ENCODE data around the gene PANX1. TPM values are rescaled to one million over a fixed set of nuclear protein-coding genes. Genes with fewer than 3 reads are reported as not detected.

Gene PANX1
- total RNA-seq, 1 experiment from 2014 or later: 21.9 TPM

DNA sequence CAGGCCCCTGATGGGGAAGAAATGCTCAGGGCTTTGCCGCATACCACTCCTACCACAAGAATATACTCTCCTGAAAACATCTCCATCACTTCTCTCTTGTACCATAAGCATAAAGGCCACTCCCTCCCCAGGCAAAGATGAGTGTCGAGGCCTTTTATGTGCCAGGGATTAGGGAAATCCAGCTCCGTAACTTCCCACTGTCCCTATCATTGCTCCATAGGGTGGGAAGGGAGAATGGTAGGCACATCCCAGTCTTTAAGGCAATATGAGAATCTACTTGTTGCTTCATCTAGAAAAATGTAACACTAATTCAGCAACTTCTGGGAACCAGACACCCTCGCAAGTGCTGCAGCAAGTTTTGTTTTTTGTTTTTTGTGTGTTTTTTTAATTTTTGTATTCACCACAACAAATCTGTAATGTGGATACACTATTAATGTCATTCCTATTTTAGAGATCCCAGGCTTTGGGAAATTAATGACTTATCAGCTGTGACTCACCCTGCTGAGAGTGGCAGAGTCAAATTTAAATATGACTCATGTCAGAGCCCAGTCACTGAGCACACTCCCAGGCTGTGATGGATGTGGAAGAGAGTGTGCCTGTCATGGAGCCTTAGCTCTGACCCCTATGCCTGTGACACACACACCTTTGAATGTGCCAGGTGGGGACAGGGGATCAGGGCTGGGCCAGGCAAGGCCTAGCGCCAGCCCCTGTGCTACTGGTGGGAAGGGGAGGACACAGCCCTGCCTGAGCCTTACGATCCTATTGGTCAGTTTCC is 23.4 kb downstream of the PANX1 start:
- peaks cover 30 to 43% of the 10 kb centered on the region in 2 experiments for H3K4me1 ChIP-seq (ENCODE audit: control insufficient read depth in 1 of 2, insufficient read depth in 2 of 2, low read length in 2 of 2)
- H4K20me1 ChIP-seq (ENCODE audit: insufficient read depth): peaks cover 4% of the 10 kb centered on the region; the same call in 1 of the 2 replicates
- ChIA-PET POLR2A (no interaction called here), CTCF (no interaction called here), RAD21 (ENCODE audit: low non-redundant PET in 1 of 2, low total read pairs in 2 of 2, uncharacterized antibody in 2 of 2, unreplicated experiment in 2 of 2) (interaction anchor here in 1 of 2 experiments (1.3 kb wide), 1 partner anchor 23 kb away, joined by 3 read pairs; the partner anchor contains the start of gene PANX1)
- no peak for TF ChIP-seq SP1 (IDR thresholded peaks at IDR 0.05; ENCODE audit: low read depth)
- no peak for TF ChIP-seq EZH2phosphoT487 (IDR thresholded peaks at IDR 0.05; ENCODE audit: borderline replicate concordance)
- TF ChIP-seq, protein P1, sequence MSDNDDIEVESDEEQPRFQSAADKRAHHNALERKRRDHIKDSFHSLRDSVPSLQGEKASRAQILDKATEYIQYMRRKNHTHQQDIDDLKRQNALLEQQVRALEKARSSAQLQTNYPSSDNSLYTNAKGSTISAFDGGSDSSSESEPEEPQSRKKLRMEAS (IDR thresholded peaks at IDR 0.05): no peak
- no peak for TF ChIP-seq RAD21 (IDR thresholded peaks at IDR 0.05; ENCODE audit: low read depth)
- peak; percentile 30; the same call in 1 of the 2 replicates for TF ChIP-seq POLR2AphosphoS5 (IDR thresholded peaks at IDR 0.05; ENCODE audit: low read depth, low read length)
- TF ChIP-seq SRF (IDR thresholded peaks at IDR 0.05; ENCODE audit: low read depth): peak; percentile 51; the same call in 1 of the 2 replicates
- TF ChIP-seq, protein P2, sequence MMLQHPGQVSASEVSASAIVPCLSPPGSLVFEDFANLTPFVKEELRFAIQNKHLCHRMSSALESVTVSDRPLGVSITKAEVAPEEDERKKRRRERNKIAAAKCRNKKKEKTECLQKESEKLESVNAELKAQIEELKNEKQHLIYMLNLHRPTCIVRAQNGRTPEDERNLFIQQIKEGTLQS (IDR thresholded peaks at IDR 0.05): no peak
- TF ChIP-seq CBX3 (IDR thresholded peaks at IDR 0.05; ENCODE audit: low read depth): no peak; the same call in 1 of the 2 replicates
- TF ChIP-seq EGR1 (IDR thresholded peaks at IDR 0.05; ENCODE audit: low read depth): no peak
- TF ChIP-seq FOSL1 (IDR thresholded peaks at IDR 0.05; ENCODE audit: low read depth): peak; percentile 94
- TF ChIP-seq, protein P3, sequence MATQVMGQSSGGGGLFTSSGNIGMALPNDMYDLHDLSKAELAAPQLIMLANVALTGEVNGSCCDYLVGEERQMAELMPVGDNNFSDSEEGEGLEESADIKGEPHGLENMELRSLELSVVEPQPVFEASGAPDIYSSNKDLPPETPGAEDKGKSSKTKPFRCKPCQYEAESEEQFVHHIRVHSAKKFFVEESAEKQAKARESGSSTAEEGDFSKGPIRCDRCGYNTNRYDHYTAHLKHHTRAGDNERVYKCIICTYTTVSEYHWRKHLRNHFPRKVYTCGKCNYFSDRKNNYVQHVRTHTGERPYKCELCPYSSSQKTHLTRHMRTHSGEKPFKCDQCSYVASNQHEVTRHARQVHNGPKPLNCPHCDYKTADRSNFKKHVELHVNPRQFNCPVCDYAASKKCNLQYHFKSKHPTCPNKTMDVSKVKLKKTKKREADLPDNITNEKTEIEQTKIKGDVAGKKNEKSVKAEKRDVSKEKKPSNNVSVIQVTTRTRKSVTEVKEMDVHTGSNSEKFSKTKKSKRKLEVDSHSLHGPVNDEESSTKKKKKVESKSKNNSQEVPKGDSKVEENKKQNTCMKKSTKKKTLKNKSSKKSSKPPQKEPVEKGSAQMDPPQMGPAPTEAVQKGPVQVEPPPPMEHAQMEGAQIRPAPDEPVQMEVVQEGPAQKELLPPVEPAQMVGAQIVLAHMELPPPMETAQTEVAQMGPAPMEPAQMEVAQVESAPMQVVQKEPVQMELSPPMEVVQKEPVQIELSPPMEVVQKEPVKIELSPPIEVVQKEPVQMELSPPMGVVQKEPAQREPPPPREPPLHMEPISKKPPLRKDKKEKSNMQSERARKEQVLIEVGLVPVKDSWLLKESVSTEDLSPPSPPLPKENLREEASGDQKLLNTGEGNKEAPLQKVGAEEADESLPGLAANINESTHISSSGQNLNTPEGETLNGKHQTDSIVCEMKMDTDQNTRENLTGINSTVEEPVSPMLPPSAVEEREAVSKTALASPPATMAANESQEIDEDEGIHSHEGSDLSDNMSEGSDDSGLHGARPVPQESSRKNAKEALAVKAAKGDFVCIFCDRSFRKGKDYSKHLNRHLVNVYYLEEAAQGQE (IDR thresholded peaks at IDR 0.05; ENCODE audit: low read depth): no peak
- TF ChIP-seq JUND (IDR thresholded peaks at IDR 0.05): peak; percentile 94
- TF ChIP-seq EZH2 (IDR thresholded peaks at IDR 0.05): no peak
- no peaks in the 10 kb centered on the region for H3K9me2 ChIP-seq (ENCODE audit: insufficient read depth)
- no peaks in the 10 kb centered on the region for H3K27me3 ChIP-seq (ENCODE audit: insufficient read depth, low read length)
- peak overlapping the region; percentile 71 for H3K4me2 ChIP-seq (ENCODE audit: low read length)
- BruUV-seq (replicated peaks): no TSS peak
- H3K36me3 ChIP-seq (ENCODE audit: control insufficient read depth in 1 of 2, insufficient read depth in 2 of 2, low read length in 2 of 2): no peaks in the 10 kb centered on the region
- H3K4me3 ChIP-seq (replicated peaks in 1 of 2; ENCODE audit: low read depth in 1 of 2, low read length in 2 of 2): no peak overlapping the region
- H3K9me3 ChIP-seq (ENCODE audit: control insufficient read depth in 1 of 2, insufficient read depth in 1 of 2, low read depth in 1 of 2, low read length in 2 of 2): no peaks in the 10 kb centered on the region
- H3K79me2 ChIP-seq (ENCODE audit: insufficient read depth, low read length): peaks cover 77% of the 10 kb centered on the region
- intact Hi-C loops (cut with micrococcal nuclease): no loop called here
- H2AFZ ChIP-seq (ENCODE audit: low read depth, low read length, poor library complexity, severe bottlenecking): no peak overlapping the region
- H3K9ac ChIP-seq (ENCODE audit: low read length): peak overlapping the region; percentile 24; the same call in 1 of the 2 replicates
- H3K27ac ChIP-seq (ENCODE audit: low read depth, low read length): peak overlapping the region; percentile 28; the same call in 1 of the 2 replicates
- DNase-seq (ENCODE audit: low read depth, low spot score): peak; percentile 73
- ATAC-seq: peak; percentile 99

Data from HCT116 (cell line).